Measurements from ENCODE around the gene PKHD1.

Gene PKHD1

DNA sequence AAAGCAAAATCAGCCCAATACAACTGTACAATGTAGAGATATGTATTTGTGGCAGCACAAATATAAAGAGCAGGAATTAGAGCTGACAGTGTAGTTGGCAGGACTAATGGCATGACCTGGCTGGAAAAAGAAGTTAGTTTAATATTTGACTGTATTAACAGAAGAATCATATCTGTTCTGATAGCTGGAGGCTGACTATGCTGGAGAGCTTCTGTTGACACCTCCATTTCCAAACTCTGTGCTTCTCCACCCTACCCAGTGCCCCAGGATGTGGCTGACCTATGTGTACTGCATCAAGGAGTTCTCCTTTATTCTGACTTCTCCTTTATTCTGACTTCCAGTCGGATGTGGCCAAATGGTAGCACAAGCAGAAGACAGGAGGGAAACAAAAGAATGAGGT lies 299.3 kb downstream of the PKHD1 start:
- no peak for DNase-seq (ENCODE audit: low spot score)

DNA sequence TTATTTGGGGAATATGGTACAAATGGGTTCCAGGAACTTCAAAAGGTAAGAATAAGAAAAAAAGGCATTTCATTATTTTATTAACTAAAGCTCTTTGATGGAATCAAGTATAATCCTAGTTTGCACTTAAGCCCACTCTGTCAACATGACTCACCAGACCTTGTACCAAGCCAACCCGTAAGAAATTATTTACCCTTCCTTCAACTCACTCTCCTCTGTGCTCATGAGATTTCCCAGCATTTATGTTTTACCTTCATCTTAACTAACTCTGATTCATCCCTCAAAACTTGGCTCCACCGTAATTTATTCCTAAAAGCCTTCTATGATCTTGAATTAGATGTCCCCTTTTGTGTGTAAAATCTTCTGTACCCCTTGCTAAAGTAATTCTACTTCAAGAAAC lies 308.7 kb downstream of the PKHD1 start:
- no peak for DNase-seq (ENCODE audit: low spot score)

DNA sequence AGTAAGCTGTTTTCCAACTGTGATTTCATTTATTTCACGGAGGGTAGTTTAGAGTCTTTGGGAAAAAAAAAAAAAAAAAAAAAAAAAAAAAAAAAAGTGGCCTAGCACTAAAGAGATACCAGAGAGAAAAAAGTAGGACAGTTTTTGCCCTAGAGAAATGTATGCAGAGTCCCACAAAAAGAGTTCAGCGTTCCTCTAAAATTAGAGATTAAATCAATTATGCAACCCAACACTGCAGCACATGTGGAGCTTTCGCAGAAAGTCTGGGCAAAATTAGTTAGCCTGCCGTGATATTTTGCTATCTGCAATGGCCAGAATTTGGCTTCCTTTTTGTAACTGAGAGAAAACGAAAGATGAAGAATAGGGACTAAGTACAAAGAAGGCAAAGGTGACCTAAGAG lies 309.8 kb downstream of the PKHD1 start:
- DNase-seq (ENCODE audit: low spot score) = no peak

DNA sequence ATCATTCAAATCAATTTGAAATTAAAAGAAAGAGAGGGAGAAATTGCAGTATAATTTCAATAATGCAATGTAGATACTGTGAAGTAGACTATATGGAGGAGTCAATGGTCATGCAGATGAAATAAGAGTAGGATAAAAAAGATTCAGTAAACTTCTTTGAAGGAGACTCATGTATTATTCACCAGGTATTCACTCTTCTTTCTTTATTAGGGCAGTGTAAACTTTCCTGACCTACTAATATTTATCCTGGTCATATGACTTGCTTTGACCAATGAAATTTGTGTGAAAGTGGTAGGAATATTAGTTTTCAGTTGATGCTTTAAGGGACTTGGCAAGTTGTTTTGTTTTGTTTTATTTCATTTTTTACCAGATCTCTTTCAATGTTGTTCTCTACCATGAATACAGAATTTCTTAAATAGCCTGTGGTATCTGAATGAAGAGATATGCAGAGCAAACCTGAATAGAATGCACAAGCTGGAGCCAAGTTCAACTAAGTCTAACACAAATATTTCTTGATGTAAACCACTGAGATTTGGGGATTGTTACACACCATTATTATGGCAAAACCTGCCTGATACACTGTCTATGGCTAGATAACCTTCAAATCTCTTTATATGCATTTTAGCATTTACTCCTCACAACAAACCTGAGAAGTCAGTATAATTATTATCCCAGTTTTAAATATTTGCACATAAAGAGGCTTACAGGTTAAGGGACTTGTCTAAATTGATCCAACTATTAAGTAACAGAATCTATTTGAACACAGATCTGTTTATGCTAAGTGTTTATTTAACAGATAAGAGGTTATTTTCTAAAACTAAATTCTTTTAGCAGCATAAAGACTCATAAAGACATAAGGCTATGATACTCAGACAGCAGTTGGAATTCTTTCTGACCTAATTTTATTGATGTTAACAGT lies 311.2 kb downstream of the PKHD1 start:
- no peak for DNase-seq (ENCODE audit: low spot score)

DNA sequence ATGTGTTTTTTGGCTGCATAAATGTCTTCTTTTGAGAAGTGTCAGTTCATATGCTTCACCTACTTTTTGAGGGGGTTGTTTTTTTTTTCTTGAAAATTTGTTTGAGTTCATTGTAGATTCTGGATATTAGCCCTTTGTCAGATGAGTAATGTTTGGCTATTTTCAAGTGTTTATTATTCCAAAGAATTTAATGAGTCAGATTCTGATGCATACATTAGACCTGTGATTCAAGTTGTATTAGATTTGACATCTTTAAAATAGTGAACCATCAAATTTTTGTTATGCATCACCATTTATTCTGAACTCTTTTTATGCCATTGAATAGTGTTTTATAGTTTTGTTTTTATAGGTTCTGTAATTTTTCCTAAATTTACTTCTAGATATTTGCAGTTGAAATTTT lies 319.3 kb downstream of the PKHD1 start:
- no peak for DNase-seq (ENCODE audit: low spot score)

DNA sequence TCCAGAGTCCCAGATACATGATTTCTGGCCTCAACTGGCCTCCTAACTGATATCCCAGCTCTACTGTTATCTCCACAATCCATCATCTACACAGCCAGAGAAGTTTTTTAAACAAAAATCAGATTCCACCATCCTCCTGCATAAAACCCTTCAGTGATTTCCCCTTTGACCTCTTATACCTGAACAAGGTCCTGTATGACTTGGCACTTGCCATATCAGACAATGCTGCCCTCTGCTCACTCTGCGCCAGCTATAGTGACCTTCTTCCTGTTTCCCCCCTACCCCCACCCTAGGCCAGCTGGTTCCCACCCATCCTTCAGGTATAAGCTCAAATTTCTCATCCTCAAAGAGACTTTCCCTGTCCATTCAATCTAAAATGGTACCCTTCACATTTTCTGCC lies 322.2 kb downstream of the PKHD1 start:
- no peak for DNase-seq (ENCODE audit: low spot score)

DNA sequence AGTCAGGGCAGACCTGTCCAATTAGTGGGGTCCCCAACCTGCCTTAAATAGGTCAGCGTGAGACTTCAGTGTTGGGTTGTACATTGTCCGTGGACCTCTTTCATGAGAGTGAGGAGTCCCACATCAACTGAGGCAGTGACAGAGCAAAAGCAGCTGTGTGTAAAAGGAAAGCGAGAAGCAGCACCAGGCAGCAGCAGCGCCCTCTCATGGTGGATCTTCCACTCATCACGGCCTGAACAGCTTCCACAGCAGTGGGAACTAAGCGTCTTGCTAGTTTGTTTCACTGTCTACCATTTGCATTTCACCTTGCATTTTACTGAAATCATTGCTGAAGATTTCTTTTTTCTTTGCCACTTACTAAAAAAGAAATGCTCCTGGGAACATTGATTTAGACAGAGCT lies 333.8 kb downstream of the PKHD1 start:
- peak; percentile 8 for DNase-seq (ENCODE audit: low spot score)

DNA sequence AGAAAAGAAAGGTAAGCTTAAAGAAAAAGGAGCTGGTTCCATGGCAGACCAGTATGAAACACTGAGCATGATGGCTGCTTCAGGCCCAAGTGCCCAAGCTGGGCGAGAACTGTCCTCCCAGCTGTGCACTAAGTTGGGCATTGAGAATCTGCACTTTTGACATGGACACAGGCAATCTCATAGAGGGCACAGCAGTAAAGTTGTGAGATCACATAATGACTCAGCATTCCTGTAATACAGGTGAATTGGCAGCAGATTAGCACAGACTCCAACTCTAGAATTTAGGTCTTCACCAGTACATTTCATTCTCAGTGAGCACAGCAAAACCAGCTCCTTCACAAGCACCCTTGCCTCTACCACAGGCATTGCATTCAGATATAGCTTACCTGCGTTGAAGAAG lies 343.4 kb downstream of the PKHD1 start:
- DNase-seq (ENCODE audit: low spot score) = no peak

DNA sequence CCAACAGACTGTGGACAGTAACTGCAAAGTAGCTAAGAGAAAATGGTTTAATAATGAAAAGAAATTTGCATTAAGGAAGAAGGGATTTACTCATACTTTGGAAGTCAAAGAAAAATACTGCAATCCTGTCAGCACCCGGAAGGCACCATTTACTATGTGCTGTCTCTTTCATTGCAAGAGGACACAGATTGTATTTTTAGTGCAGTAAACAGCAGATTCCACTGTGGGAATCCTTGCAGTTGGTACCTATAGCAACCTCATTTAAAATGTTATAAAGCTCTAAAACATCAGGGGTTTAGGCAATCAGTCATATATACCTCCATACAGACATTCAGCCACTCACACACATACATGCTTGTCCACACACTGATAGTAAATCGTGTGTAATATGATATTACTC lies 346.8 kb downstream of the PKHD1 start:
- no peak for DNase-seq (ENCODE audit: low spot score)

DNA sequence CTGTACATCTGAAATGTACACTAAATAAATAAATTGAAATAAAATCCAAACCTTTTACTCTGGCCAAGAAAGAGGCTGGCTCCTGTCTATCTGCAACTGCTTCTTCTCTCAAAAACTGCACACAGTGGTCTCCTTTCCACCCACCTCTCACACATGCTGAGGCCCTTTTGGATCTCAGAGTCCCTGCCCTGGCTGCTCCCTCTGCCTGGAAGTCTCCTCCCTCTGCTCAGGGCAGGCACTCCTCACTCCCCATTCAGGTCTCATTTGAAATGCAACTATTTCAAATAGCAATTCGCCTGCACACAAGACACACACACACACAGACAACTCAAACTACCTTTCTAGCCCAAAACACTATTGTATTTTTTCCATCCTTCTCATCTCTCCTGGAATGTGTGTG lies 348.8 kb downstream of the PKHD1 start:
- no peak for DNase-seq (ENCODE audit: low spot score)

DNA sequence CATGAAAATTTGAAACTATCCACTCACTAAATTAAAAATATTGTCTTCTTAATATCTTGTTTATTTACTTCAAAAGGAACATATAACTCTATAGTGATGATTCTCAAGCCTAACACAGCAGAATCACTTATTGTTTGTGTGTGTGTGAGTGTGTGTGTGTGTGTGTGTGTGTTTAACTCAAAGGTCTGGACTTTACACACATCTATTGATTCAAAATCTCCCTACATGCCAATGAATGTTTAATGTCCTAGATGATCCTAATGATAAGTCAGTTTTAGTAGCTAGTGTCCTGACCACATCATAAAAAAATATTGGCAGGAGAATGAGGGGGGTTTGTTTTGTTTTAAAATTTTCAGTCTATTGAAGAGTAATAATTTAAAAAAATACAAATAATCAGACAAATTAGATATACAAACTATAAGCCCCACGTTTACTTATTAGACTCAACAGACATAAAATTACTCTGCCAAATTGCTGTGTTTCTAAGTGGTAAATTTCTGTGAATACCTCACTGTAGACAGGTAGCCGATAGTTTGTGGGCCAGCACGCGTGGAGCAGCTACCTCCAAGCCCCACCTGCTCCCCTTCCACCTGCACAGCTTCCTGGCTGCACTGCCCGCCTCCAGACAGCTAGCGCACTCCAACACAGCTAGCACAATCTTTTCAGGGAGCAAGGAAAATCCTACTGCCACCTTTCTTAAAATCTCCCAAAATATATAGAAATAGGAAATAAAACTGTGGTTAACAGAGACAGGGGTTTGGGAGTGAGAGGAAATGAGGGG lies 349.6 kb downstream of the PKHD1 start:
- DNase-seq (ENCODE audit: low spot score) = no peak

DNA sequence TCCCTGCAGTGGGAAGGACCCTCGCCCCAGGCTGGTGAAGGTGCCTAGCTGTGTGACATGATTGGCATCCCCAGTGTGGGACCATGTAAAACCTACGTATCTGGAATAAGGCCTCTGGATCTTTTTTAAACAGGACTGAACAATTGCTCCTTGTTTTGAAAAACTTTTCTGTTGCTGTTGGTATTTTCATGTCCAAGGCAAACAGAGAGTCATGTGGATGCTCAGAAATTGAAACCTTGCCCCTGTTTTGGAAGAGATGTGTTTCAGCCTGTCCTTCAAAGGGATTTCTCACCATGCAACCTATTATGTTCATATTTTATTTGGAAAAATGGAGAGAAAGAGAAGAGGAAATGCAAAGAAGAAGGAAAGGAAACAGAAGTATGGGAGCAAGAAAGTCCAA lies 362.3 kb downstream of the PKHD1 start:
- DNase-seq (ENCODE audit: low spot score) = no peak

DNA sequence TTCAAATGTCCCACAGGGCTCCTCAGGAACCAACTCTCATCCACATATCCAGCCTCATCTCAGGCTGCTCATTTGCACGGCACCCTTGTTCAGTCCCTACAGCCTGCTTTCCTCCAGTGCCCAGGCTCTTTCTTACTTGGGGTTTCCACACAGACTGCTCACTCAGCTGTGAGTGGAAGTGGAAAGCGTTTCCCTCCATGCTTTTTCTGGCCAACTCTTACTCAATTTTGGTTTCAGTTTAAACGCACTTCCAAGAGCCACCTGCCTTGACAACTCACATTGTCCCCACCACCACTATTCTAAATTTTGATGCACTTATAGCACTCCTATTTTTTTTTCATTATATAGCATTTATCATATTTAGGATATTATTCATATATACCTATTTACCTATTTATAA lies 367.1 kb downstream of the PKHD1 start:
- DNase-seq (ENCODE audit: low spot score) = no peak

DNA sequence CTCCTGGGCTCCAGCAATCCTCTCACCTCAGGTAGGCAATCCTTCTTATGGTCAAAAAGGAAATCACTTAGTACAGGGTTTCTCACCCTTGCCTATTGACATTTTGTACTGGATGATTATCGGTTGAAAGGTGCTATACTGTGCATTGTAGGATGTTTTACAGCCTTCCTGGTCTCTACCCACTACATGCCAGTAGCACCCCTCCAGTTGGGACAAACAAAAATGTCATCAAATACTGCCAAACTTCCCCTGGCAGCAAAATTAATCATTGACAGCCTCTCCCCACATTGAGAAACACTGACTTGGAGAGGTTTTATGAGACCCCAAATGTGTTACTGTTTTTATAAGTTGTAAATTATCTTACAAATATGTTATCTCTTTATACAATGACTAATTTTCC lies 368.1 kb downstream of the PKHD1 start:
- DNase-seq (ENCODE audit: low spot score) = no peak

DNA sequence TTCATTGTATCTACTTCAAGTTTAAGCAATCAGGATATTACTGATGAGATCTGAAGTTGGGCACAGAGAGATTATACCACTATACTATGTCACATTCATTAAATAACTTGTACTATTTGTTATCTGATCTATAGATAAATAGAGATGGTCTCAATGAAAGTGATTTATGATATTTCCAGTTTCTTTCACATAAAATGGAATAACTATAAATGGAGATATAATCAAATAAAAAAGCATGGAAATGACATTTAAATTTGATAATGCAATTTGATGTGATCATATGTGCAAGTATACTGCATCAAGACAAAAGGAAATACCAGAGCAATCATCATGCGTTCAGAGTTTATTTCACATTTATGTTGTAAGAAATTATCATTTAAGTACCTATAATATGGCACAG lies 368.9 kb downstream of the PKHD1 start:
- no peak for DNase-seq (ENCODE audit: low spot score)

DNA sequence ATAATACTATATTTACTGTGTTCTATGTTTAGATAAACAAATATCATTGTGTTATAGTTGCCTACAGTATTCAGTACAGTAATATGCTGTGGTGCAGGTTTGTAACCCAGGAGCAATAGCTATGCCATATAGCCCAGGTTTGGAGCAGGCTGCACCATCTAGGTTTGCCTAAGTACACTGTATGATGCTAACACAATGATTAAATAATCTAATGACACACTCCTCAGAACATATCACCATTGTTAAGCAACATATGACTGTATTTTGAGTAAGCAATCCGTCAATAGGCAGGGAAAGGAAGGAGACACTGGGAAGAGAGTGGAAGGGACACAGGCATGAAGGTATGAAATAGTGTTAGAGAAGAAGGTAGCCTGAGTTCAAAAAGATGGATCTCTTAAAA lies 369.9 kb downstream of the PKHD1 start:
- DNase-seq (ENCODE audit: low spot score) = no peak

DNA sequence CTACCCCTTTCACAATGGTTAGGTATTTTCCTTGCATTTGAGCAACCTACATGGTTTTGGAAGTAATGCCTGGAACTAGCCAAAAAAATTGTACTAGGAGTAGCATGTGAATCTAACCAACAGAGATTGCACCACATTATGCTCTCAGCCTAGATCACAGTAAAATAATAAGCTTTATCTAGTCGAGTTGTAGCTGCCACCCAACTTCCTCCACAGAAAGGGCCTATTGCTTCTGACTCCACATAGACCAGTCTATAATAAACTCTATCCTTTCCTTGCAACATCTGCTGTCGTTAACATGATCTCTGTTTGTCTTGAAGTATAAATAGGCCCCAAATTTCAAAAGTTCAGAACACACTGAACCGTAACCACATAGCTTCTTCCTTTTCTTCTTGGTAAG lies 375.5 kb downstream of the PKHD1 start:
- DNase-seq (ENCODE audit: low spot score) = no peak

DNA sequence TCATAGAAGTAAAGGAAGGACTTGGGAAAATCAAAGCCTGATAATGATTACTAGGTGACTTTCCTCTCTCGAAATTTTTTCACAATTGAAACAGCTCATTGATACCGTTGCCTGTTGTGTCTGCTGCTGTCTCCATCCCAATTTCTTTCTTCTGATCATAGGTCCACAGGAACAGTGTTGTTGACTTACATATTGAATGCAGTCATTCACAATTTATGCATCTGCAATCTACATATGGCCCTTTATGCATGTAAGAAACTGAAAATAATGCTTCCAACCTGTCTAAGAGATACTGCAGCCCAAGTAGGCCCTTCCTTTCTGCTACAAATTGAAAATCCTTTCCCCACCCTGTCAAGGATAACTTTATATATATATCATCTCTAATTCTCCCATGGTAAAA lies 381.3 kb downstream of the PKHD1 start:
- no peak for DNase-seq (ENCODE audit: low spot score)

DNA sequence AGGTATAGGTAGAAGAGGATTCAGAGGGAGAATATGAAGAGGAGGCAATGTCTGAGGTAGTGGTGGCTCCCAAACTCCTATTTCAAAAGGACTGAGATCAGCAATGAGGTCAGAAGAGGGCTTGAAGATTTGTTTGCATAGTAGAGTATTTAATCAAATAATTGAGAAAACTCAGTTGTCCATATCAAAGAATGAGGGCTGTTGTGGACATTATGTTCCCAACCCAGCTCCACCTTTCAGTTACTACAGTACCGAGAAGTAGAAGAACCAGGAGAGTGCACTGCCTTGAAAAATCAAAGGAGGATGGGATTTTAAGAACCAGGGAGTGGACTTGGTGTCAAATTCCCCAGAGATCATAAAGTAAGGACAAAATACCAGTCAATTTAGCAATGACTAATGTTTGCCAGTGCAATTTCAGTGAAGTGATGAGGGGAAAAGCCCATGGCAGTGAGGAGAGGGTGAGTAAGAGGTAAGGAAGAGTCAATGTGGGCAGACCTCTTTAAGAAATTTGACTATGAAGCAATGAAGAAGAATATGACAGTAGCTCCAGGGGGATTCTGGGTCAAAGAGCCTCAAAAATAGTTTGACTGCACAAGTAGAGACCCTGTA lies 382.4 kb downstream of the PKHD1 start:
- no peak for DNase-seq (ENCODE audit: low spot score)

DNA sequence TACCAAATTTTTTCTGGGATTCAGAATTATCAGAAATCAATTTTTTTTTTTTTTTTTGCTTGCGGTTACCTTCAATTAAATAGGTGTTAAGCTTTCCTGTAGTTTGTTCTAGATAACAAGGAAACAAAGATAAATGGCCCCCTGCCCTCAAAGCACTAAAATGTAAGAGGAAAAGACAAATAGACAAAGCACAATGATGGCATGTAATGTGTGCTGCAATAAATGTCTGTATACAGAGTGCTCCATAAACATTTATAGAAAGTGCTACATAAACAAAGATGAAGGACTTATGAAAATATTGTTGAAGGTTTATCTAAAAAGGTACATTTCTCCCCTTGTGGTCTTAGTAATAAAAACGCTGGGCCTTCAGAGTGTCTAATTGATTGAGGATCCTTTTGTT lies 384.6 kb downstream of the PKHD1 start:
- DNase-seq (ENCODE audit: low spot score) = no peak

DNA sequence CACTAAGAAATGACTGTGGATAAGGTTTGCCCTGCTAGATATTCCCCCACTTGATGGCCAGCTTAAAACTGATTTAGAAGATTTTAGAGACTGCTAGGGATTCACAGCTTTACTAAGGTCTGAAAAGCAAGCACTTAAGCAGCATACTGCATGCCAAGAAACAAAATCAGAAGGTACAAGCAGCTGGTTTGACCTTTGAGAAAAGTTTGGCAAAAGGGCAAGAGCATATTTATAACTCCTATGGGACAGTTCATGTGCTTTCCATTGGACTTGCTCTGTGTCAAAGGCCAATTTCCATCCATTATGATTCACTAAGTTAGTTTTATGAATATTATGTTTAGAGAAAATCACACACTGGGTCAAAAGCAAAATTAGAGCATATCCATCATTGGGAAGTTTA lies 402.8 kb downstream of the PKHD1 start:
- DNase-seq (ENCODE audit: low spot score) = no peak

DNA sequence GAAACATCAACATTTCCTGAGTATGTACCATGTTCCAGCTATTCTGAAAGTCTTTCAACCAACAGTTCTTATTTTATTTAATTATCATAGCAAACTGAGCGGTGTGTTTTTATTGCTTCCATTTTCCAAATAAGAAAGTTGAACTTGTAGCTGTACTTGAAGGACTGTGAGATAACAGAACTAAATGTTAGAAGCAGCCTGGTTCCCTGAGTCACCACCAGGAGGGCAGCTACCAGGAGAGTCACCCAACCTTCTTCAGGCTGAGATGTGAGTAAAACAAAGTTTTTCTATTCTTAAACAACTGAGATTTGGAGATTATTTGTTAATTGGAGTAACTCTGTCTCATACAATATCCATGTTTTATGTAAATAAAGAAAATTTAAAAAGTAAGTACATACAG lies 403.4 kb downstream of the PKHD1 start:
- DNase-seq (ENCODE audit: low spot score) = no peak

Data from cerebellar cortex (tissue), 1 donor.